Measurements from ENCODE around the gene TGDS. TPM values are rescaled to one million over a fixed set of nuclear protein-coding genes. Genes with fewer than 3 reads are reported as not detected.

TGDS gene
- total RNA-seq, 4 donors from 2014 or later = 6.8 to 11.4 (median 10.4) TPM

- peaks cover 0 to 12% of the 10 kb centered on the region in 2 donors for H3K36me3 ChIP-seq
- TF ChIP-seq POLR2A (IDR thresholded peaks at IDR 0.05) (no peak), POLR2AphosphoS5 (IDR thresholded peaks at IDR 0.05) (no peak), CTCF (IDR thresholded peaks at IDR 0.05) (no peak), EP300 (IDR thresholded peaks at IDR 0.05) (no peak)
- H3K4me1 ChIP-seq = no peaks in the 10 kb centered on the region
- no peaks in the 10 kb centered on the region for H3K9me3 ChIP-seq
- no peak overlapping the region for H3K27ac ChIP-seq
- H3K4me3 ChIP-seq = no peak overlapping the region
- WGBS, 2 donors (ENCODE audit: low coverage in 1 of 2) = 92 to 93% methylated on average over 3 of the region's 3 CpGs
- no peak for ATAC-seq
- H3K27me3 ChIP-seq = no peaks in the 10 kb centered on the region
These were observed 36.5 kb upstream of the TGDS start for GRCh38 chr13:94632226-94632980.

- Histone ChIP-seq H3K27ac (no peak overlapping the region), H3K4me3 (no peak overlapping the region), H3K9me3 (no peaks in the 10 kb centered on the region), H3K36me3 (peaks cover 5 to 23% of the 10 kb centered on the region in 2 donors), H3K4me1 (no peaks in the 10 kb centered on the region), H3K27me3 (no peaks in the 10 kb centered on the region)
- WGBS, 2 donors (ENCODE audit: low coverage in 1 of 2) = 85% methylated on average over 2 of the region's 2 CpGs; no CpG with 5 or more reads in 1 of the 2 donors
- TF ChIP-seq CTCF (IDR thresholded peaks at IDR 0.05) = no peak
- TF ChIP-seq POLR2AphosphoS5 (IDR thresholded peaks at IDR 0.05) = no peak
- TF ChIP-seq EP300 (IDR thresholded peaks at IDR 0.05) = no peak
- no peak for TF ChIP-seq POLR2A (IDR thresholded peaks at IDR 0.05)
- no peak for ATAC-seq
These were observed 34.9 kb upstream of the TGDS start for GRCh38 chr13:94630858-94631257.

DNA sequence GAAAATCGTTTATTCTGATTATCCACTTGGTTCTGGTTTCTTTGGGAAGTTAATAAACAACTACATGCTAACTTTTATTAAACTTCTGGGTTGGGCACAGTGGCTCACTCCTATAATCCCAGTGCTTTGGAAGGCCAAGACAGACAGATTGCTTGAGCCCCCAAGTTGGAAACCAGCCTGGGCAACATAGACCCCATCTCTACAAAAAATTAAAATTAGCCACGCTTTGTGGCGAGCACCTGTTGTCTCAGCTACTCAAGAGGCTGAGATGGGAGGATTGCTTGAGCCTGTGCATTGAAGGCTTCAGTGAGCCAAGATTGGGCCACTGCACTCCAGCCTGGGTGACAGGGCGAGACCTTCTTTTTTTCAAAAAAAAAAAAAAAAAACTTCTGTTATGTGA, 27.4 kb upstream of the TGDS start:
- peaks cover 5 to 59% of the 10 kb centered on the region in 2 donors for H3K36me3 ChIP-seq
- H3K4me1 ChIP-seq = no peaks in the 10 kb centered on the region
- H3K27ac ChIP-seq = no peak overlapping the region
- no peaks in the 10 kb centered on the region for H3K9me3 ChIP-seq
- H3K27me3 ChIP-seq = no peaks in the 10 kb centered on the region
- TF ChIP-seq CTCF (IDR thresholded peaks at IDR 0.05) = no peak
- TF ChIP-seq POLR2AphosphoS5 (IDR thresholded peaks at IDR 0.05) = no peak
- no peak for TF ChIP-seq EP300 (IDR thresholded peaks at IDR 0.05)
- no peak for TF ChIP-seq POLR2A (IDR thresholded peaks at IDR 0.05)
- WGBS, 2 donors (ENCODE audit: low coverage in 1 of 2) = 84 to 94% methylated on average over 3 of the region's 4 CpGs
- no peak for ATAC-seq
- H3K4me3 ChIP-seq = no peak overlapping the region

- no peak for TF ChIP-seq EP300 (IDR thresholded peaks at IDR 0.05)
- no peak for TF ChIP-seq POLR2AphosphoS5 (IDR thresholded peaks at IDR 0.05)
- no peak for TF ChIP-seq CTCF (IDR thresholded peaks at IDR 0.05)
- no peak for TF ChIP-seq POLR2A (IDR thresholded peaks at IDR 0.05)
These were observed 26.4 kb upstream of the TGDS start for GRCh38 chr13:94622344-94622743.

GRCh38 chr13:94620286-94620896, 24.4 kb upstream of the TGDS start:
- ATAC-seq = no peak
- no peak overlapping the region for H3K4me3 ChIP-seq
- peaks cover 0 to 37% of the 10 kb centered on the region in 2 donors for H3K36me3 ChIP-seq
- TF ChIP-seq CTCF (IDR thresholded peaks at IDR 0.05) = peak in 3 of 4 experiments; percentile 28 to 37 (median 32)
- TF ChIP-seq EP300 (IDR thresholded peaks at IDR 0.05) = no peak
- TF ChIP-seq POLR2A (IDR thresholded peaks at IDR 0.05) = no peak
- no peak for TF ChIP-seq POLR2AphosphoS5 (IDR thresholded peaks at IDR 0.05)
- H3K4me1 ChIP-seq = no peaks in the 10 kb centered on the region
- H3K9me3 ChIP-seq = no peaks in the 10 kb centered on the region
- WGBS, 2 donors (ENCODE audit: low coverage in 1 of 2) = 88 to 91% methylated on average over 2 of the region's 2 CpGs
- no peak overlapping the region for H3K27ac ChIP-seq
- no peaks in the 10 kb centered on the region for H3K27me3 ChIP-seq

More at GRCh38 chr13:94622344-94622743, 26.4 kb upstream of the TGDS start:
- no peaks in the 10 kb centered on the region for H3K4me1 ChIP-seq
- H3K27me3 ChIP-seq = no peaks in the 10 kb centered on the region
- ATAC-seq = no peak
- WGBS, 2 donors (ENCODE audit: low coverage in 1 of 2) = 74 to 100% methylated on average over 1 to 2 of the region's 2 CpGs
- H3K36me3 ChIP-seq = peaks cover 5 to 52% of the 10 kb centered on the region in 2 donors
- no peak overlapping the region for H3K27ac ChIP-seq
- H3K9me3 ChIP-seq = no peaks in the 10 kb centered on the region
- no peak overlapping the region for H3K4me3 ChIP-seq
